AG04450 (cell line): ENCODE data around the gene KDM3B. TPM values are rescaled to one million over a fixed set of nuclear protein-coding genes. Genes with fewer than 3 reads are reported as not detected.

Source experiments
- CTCF ChIA-PET: fragments of 300-600, 350-600 bp; formaldehyde crosslinking; extraction: SDS; loops from one replicate; lab custom pipeline; 2022; ENCODE audit warnings: antibody characterized with exemption, inconsistent platforms; lab: Charles Lee
- POLR2A ChIA-PET: fragments of 350-600 bp; formaldehyde crosslinking; extraction: SDS; loops from one replicate; lab custom pipeline; 2021; ENCODE audit warnings: antibody characterized with exemption, inconsistent platforms; lab: Yijun Ruan, JAX
- DNase-seq: peaks from one replicate; pipeline ENCODE4 v3.0.0-alpha.2; 2011; ENCODE audit warnings: low read depth, low spot score
- H3K27ac ChIP-seq: one replicate; pipeline ENCODE4 v1.5.1; 2012; ENCODE audit warnings: low read depth, low read length, control low read depth
- H3K27me3 ChIP-seq: one replicate; pipeline ENCODE4 v1.6.0; 2012; ENCODE audit warnings: low read length; ENCODE audit not compliant: control insufficient read depth, insufficient read depth
- H3K4me3 ChIP-seq: 2 replicates; pipeline ENCODE4 v1.5.1; 2011; ENCODE audit warnings: mild to moderate bottlenecking, low read depth, low read length, control low read depth
- H3K9me3 ChIP-seq: 2 replicates; pipeline ENCODE4 v1.5.1; 2012; ENCODE audit warnings: low read length; ENCODE audit not compliant: control insufficient read depth, insufficient read depth
- CTCF ChIP-seq: IDR thresholded peaks from 2 replicates; pipeline ENCODE4 v1.5.1; 2011; ENCODE audit warnings: low read depth, low read length, control low read depth, inconsistent platforms
- polyA plus RNA-seq: library from polyadenylated mRNA; depleted of rRNA; stranded (reverse); fragments of >200 nt; gene quantifications from 2 replicates; pipeline ENCODE4 v1.2.3, GENCODE V29; 2011

KDM3B gene
- polyA plus RNA-seq, 1 experiment: 32.7 TPM

DNA sequence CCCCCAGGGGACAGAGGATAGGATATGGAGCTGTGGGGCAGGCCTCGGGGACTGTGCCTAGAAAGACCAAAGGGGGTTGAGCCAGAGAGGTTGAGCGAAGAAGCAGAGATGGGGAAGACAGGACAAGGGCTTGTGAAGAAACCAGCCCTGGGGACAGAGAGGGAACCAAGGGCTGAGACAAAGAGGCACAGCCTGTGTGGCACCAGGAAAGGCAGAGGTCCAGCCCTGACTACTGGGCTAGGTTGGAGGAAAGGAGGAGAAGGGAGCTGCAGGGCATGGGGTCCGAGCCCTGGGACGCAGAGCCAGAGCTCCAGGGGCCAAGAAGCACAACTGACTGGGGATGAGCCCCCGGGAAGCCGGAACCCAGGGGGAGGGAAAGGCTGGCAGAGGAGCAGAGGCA lies 95.6 kb downstream of the KDM3B start:
- Histone ChIP-seq H3K9me3 (no peaks in the 10 kb centered on the region), H3K4me3 (no peak overlapping the region), H3K27me3 (no peaks in the 10 kb centered on the region), H3K27ac (no peak overlapping the region)
- ChIA-PET CTCF (interaction anchor here (0.8 to 5.0 kb wide), 11 partner anchors 9 to 102 kb away, joined by 3 to 86 read pairs (median 8); partner anchors contain the start of genes KDM3B and REEP2), POLR2A (interaction anchor here (0.8 kb wide), 1 partner anchor 9 kb away, joined by 3 read pairs; the partner anchor contains the start of gene REEP2)
- TF ChIP-seq CTCF: no peak
- DNase-seq: no peak

GRCh38 chr5:138448481-138449398 lies 96.3 kb downstream of the KDM3B start:
- no peak overlapping the region for H3K27ac ChIP-seq
- no peak for DNase-seq
- TF ChIP-seq CTCF: no peak
- ChIA-PET POLR2A (interaction anchor here (0.8 to 2.3 kb wide), 4 partner anchors 10 to 94 kb away, joined by 3 to 13 read pairs (median 6); partner anchors contain the start of genes EGR1, ETF1 and REEP2), CTCF (interaction anchor here (0.5 to 5.0 kb wide), 23 partner anchors 9 to 845 kb away, joined by 3 to 86 read pairs (median 6); partner anchors contain the start of genes EGR1, ETF1, KDM3B and MATR3)
- no peaks in the 10 kb centered on the region for H3K9me3 ChIP-seq
- H3K27me3 ChIP-seq: no peaks in the 10 kb centered on the region
- H3K4me3 ChIP-seq: no peak overlapping the region

DNA sequence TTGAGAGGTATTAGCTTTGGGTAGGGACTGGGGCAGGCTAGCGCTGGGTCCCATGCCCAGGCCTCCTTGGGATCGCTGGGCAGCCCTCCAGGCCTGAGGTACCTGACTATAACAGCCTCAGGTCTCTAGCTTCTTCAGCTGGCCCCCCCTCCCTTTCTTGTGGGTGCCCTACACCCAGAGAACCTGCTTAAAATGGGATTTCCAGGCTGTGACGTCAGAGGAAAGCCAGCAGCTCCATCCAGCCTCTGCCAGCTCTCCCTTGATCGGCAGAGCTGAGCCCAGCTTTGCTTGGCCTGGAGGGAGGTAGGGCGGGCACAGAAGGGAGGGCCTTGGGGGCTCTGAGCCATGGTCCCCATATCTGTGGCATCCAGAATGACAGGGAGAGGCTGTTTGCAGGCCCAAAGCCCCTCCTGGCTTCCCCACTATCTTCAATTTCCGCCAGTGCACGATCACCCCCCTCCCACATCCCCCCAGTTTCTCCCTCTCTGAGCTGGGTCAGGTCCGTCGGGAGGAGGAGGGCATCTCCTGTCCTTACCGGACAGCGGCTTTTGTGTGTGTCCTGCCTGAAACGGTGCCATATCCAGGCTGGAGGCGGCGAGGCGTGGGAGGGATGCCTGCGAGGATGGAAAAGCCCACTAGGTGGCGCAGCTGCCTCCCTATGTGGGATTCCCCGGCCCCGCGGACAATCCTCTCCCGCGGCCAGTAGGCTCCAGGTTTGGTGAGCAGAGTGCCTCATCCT lies 97.2 kb downstream of the KDM3B start:
- DNase-seq: peak; percentile 59
- peak overlapping the region; percentile 13; the same call in 1 of the 2 replicates for H3K4me3 ChIP-seq
- H3K27me3 ChIP-seq: no peaks in the 10 kb centered on the region
- H3K27ac ChIP-seq: no peak overlapping the region
- no peaks in the 10 kb centered on the region for H3K9me3 ChIP-seq
- ChIA-PET POLR2A (interaction anchor here (1.4 to 2.3 kb wide), 3 partner anchors 15 to 93 kb away, joined by 4 to 13 read pairs (median 7); partner anchors contain the start of genes EGR1 and ETF1), CTCF (interaction anchor here (0.6 to 5.0 kb wide), 31 partner anchors 8 to 833 kb away, joined by 3 to 86 read pairs (median 4); partner anchors contain the start of genes EGR1, ETF1, KDM3B and REEP2)
- TF ChIP-seq CTCF: peak; percentile 93

GRCh38 chr5:138450971-138451370 lies 98.5 kb downstream of the KDM3B start:
- ChIA-PET CTCF (interaction anchor here (0.7 to 5.0 kb wide), 10 partner anchors 7 to 1958 kb away, joined by 3 to 86 read pairs (median 4); partner anchors contain the start of gene EGR1), POLR2A (no interaction called here)
- no peak for DNase-seq
- H3K9me3 ChIP-seq: no peaks in the 10 kb centered on the region
- TF ChIP-seq CTCF: no peak
- no peak overlapping the region for H3K27ac ChIP-seq
- H3K27me3 ChIP-seq: peaks cover 2% of the 10 kb centered on the region
- no peak overlapping the region for H3K4me3 ChIP-seq
